ENCODE data around the gene CLNK. TPM values are rescaled to one million over a fixed set of nuclear protein-coding genes. Genes with fewer than 3 reads are reported as not detected.

Gene CLNK
- total and polyA plus RNA-seq, 2 experiments from 2014 or later, result not detected

DNA sequence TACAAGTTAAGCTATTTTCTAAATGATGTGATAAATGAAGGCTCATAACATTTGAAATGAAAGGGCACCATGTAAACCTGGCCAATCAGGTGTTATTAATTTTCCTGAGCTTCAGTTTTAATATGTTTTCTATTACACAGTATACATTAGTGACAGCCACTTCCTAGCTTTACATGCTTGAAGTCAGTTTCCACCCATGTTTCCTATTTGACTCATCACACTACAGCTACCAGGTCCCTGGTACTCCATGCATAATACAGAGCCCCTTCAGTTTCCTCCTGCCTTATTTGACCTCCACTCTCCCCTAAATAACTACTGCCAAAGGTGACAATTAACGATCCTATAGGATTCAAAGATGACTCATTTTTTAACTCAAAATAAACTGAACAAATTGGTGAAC lies 245.6 kb downstream of the CLNK start:
- no peak overlapping the region for H3K27ac ChIP-seq
- TF ChIP-seq EZH2phosphoT487 (IDR thresholded peaks at IDR 0.05; ENCODE audit: low read depth, severe bottlenecking, unreplicated experiment) (no peak), EZH2 (IDR thresholded peaks at IDR 0.05; ENCODE audit: borderline replicate concordance) (no peak)
- 87% methylated on average over 1 of the region's 1 CpG for WGBS (ENCODE audit: low lambda C conversion rate, missing lambda C conversion rate)

DNA sequence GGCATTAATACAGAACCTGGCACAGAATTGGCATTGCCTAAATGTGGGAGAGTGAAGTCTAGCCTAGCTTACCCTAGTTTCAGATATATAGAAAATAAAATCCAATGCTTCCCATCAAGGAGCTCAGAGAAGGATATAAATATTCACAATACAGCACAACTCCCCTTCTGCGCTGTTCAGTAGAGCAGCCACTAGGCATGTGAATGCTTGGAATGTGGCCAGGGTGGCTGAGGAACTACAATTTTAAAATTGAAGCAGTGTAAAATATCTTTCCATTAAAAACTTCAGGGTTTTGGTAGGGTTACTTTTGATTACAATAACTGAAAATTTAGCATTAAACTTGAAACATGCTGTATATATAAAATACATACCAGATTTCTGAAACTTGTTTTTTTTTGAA lies 246.8 kb downstream of the CLNK start:
- Histone ChIP-seq H3K27me3 (no peaks in the 10 kb centered on the region), H4K20me1 (ENCODE audit: insufficient read depth, poor library complexity, severe bottlenecking) (no peaks in the 10 kb centered on the region), H3K4me2 (no peak overlapping the region), H3K27ac (no peak overlapping the region), H3K36me3 (replicated peaks; ENCODE audit: insufficient read depth, low read depth) (no peaks in the 10 kb centered on the region), H3K9me3 (ENCODE audit: low read depth) (peaks cover 4% of the 10 kb centered on the region), H2AFZ (no peak overlapping the region), H3K4me1 (ENCODE audit: insufficient read depth) (no peaks in the 10 kb centered on the region), H3K79me2 (no peaks in the 10 kb centered on the region), H3K4me3 (no peak overlapping the region), H3K9me2 (replicated peaks; ENCODE audit: insufficient read depth) (no peaks in the 10 kb centered on the region)
- TF ChIP-seq, protein P1, sequence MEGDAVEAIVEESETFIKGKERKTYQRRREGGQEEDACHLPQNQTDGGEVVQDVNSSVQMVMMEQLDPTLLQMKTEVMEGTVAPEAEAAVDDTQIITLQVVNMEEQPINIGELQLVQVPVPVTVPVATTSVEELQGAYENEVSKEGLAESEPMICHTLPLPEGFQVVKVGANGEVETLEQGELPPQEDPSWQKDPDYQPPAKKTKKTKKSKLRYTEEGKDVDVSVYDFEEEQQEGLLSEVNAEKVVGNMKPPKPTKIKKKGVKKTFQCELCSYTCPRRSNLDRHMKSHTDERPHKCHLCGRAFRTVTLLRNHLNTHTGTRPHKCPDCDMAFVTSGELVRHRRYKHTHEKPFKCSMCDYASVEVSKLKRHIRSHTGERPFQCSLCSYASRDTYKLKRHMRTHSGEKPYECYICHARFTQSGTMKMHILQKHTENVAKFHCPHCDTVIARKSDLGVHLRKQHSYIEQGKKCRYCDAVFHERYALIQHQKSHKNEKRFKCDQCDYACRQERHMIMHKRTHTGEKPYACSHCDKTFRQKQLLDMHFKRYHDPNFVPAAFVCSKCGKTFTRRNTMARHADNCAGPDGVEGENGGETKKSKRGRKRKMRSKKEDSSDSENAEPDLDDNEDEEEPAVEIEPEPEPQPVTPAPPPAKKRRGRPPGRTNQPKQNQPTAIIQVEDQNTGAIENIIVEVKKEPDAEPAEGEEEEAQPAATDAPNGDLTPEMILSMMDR (IDR thresholded peaks at IDR 0.05; ENCODE audit: poor library complexity), result no peak
- no peak for TF ChIP-seq EZH2 (IDR thresholded peaks at IDR 0.05; ENCODE audit: borderline replicate concordance)
- no peak for TF ChIP-seq EZH2phosphoT487 (IDR thresholded peaks at IDR 0.05; ENCODE audit: low read depth, severe bottlenecking, unreplicated experiment)
- WGBS (ENCODE audit: low lambda C conversion rate, missing lambda C conversion rate), result 77% methylated on average over 1 of the region's 1 CpG
- DNase-seq (ENCODE audit: low spot score), result no peak

More for the DNA sequence above, 245.6 kb downstream of the CLNK start:
- no peak for DNase-seq (ENCODE audit: low spot score)
- Histone ChIP-seq H3K27me3 (no peaks in the 10 kb centered on the region), H3K4me1 (ENCODE audit: insufficient read depth) (no peaks in the 10 kb centered on the region), H3K79me2 (no peaks in the 10 kb centered on the region), H3K4me3 (no peak overlapping the region), H2AFZ (no peak overlapping the region), H4K20me1 (ENCODE audit: insufficient read depth, poor library complexity, severe bottlenecking) (no peaks in the 10 kb centered on the region), H3K4me2 (no peak overlapping the region), H3K36me3 (replicated peaks; ENCODE audit: insufficient read depth, low read depth) (peaks cover 6% of the 10 kb centered on the region), H3K9me2 (replicated peaks; ENCODE audit: insufficient read depth) (no peaks in the 10 kb centered on the region), H3K9me3 (ENCODE audit: low read depth) (peaks cover 10% of the 10 kb centered on the region)

Other genes starting within 250 kb of the CLNK start
- 59.3 TPM in 2 replicates for gene ZNF518B, start 227.3 kb downstream of the CLNK start, total RNA-seq
- gene ZNF518B, start 227.3 kb downstream of the CLNK start, polyA plus RNA-seq, result 4.1 and 13.1 TPM in 2 replicates